ENCODE data around the gene HDAC10. TPM values are rescaled to one million over a fixed set of nuclear protein-coding genes. Genes with fewer than 3 reads are reported as not detected.

The HDAC10 gene
- total and polyA plus RNA-seq, 10 of the 15 experiments (the other 5 are each of a cell fraction or from before 2014, with no cell fraction given): 0.26 to 48.6 (median 5.0) TPM

DNA sequence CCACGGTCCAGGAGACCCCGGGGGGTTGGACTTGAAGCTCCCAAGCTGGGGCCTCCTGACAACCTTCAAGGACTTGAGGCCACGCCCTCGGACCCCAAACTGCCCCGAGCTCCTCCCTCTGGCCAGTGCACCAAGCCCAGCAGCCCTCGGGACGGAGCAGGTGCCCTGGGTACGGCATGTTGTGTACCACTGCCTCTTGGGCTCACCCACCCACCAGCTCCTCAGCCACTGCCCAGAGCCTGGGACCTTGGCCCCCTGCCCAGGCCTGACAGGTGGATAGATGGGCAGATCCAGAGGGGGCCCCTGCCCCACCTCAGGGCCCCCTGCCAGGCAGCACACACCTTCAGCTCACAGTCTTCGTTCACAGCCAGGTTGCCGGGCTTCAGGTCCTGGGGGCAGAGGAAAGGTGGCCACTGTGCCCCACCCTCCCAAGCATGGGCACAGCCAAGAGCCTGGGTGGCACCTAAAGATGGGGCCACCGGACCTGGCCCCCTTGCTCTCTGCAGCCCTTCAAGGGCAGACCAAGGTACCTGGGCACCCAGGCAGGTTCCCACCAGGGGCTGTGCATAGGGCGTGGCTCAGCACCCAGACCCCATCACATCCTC lies 5.3 kb upstream of the HDAC10 start (continued):
- TF ChIP-seq, protein P1, sequence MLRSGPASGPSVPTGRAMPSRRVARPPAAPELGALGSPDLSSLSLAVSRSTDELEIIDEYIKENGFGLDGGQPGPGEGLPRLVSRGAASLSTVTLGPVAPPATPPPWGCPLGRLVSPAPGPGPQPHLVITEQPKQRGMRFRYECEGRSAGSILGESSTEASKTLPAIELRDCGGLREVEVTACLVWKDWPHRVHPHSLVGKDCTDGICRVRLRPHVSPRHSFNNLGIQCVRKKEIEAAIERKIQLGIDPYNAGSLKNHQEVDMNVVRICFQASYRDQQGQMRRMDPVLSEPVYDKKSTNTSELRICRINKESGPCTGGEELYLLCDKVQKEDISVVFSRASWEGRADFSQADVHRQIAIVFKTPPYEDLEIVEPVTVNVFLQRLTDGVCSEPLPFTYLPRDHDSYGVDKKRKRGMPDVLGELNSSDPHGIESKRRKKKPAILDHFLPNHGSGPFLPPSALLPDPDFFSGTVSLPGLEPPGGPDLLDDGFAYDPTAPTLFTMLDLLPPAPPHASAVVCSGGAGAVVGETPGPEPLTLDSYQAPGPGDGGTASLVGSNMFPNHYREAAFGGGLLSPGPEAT (IDR thresholded peaks at IDR 0.05; ENCODE audit: low read depth): no peak

DNA sequence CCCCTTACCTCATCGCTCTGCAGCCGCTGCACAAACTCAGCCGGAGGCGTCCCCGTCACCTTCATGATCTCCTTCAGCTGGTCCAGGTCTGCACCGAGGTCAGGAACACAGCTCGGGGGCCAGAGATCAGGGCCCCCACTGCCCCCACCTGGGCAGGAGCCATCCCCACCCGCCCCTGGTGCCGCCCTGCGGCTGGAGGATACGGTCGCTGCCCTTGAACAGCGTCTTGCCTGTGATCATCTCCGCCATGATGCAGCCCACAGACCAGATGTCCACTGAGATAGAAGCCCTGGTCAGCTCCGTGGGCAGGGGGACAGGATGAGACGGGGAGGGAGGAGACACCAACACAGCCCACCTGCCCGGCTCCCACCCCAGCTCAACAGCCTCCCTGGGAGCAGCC lies 4.5 kb upstream of the HDAC10 start:
- RAD21 ChIA-PET (ENCODE audit: unreplicated experiment): no interaction called here
- Histone ChIP-seq H3K9me3 (replicated peaks; ENCODE audit: control insufficient read depth, insufficient read depth, low read length) (no peaks in the 10 kb centered on the region), H3K4me2 (ENCODE audit: control insufficient read depth, insufficient read depth) (no peak overlapping the region), H3K9ac (ENCODE audit: control insufficient read depth, insufficient read depth, low read length) (no peak overlapping the region), H3K4me1 (ENCODE audit: control insufficient read depth, insufficient read depth, low read length) (0 out of 2 replicates have a peak, but pooled peaks cover 4% of the 10 kb centered on the region), H4K20me1 (ENCODE audit: control insufficient read depth, insufficient read depth) (no peaks in the 10 kb centered on the region), H3K79me2 (ENCODE audit: control insufficient read depth, insufficient read depth, low read length) (peaks cover 5% of the 10 kb centered on the region), H3K36me3 (ENCODE audit: control insufficient read depth in 2 of 2, insufficient read depth in 2 of 2, low read length in 1 of 2) (no peaks in the 10 kb centered on the region; a peak in 1 of 4 replicates), H3K27ac (ENCODE audit: control insufficient read depth, insufficient read depth) (no peak overlapping the region), H2AFZ (ENCODE audit: control insufficient read depth, low read depth, low read length) (no peak overlapping the region), H3K4me3 (no peak overlapping the region), H3K27me3 (replicated peaks in 1 of 2; ENCODE audit: control insufficient read depth in 2 of 2, insufficient read depth in 2 of 2, low read length in 1 of 2) (no peaks in the 10 kb centered on the region)
- FAIRE-seq: no peak
- no TSS peak for BruUV-seq (replicated peaks)
- no peak for ATAC-seq
- WGBS (ENCODE audit: insufficient coverage, insufficient replicate concordance, low lambda C conversion rate, missing lambda C conversion rate): 95% methylated on average over 17 of the region's 17 CpGs
- intact Hi-C loops (cut with micrococcal nuclease; ENCODE audit: unreplicated experiment) (no loop called here), in situ Hi-C loops (cut with MboI) (loop anchor here (10.0 kb wide), 2 partner anchors 239 to 359 kb away; no protein-coding TSS in a partner anchor)
- POLR2A ChIA-PET: no interaction called here
- CTCF ChIA-PET: no interaction called here
- DNase-seq (ENCODE audit: low read depth, low spot score): no peak
- SMC1A ChIA-PET (ENCODE audit: uncharacterized antibody, unreplicated experiment): no interaction called here
- no peak for TF ChIP-seq ZSCAN29 (IDR thresholded peaks at IDR 0.05)
- TF ChIP-seq KAT2A (conservative IDR thresholded peaks at IDR 0.05; ENCODE audit: control insufficient read depth, low read depth, low read length): no peak
- TF ChIP-seq SIN3A (IDR thresholded peaks at IDR 0.05; ENCODE audit: low read depth, low read length): no peak
- TF ChIP-seq JUND (IDR thresholded peaks at IDR 0.05; ENCODE audit: low read depth, low read length): no peak
- TF ChIP-seq ETV6 (conservative IDR thresholded peaks at IDR 0.05 in 1 of 2, IDR thresholded peaks at IDR 0.05 in 1 of 2; ENCODE audit: borderline replicate concordance in 1 of 2, low read depth in 1 of 2): no peak
- TF ChIP-seq RAD51 (IDR thresholded peaks at IDR 0.05): no peak
- no peak for TF ChIP-seq CEBPB (IDR thresholded peaks at IDR 0.05; ENCODE audit: borderline replicate concordance in 1 of 2, low read depth in 2 of 2, low read length in 2 of 2)
- TF ChIP-seq KDM1A (IDR thresholded peaks at IDR 0.05; ENCODE audit: borderline replicate concordance): no peak
- TF ChIP-seq EGR1 (IDR thresholded peaks at IDR 0.05; ENCODE audit: borderline replicate concordance in 1 of 2, low read depth in 2 of 2, low read length in 2 of 2): no peak
- no peak for TF ChIP-seq SREBF2 (IDR thresholded peaks at IDR 0.05; ENCODE audit: low read length)
- TF ChIP-seq EED (IDR thresholded peaks at IDR 0.05; ENCODE audit: low read depth): no peak
- TF ChIP-seq USF1 (IDR thresholded peaks at IDR 0.05; ENCODE audit: borderline replicate concordance, extremely low read length, insufficient read depth, low read depth, low read length): no peak
- TF ChIP-seq, protein P2, sequence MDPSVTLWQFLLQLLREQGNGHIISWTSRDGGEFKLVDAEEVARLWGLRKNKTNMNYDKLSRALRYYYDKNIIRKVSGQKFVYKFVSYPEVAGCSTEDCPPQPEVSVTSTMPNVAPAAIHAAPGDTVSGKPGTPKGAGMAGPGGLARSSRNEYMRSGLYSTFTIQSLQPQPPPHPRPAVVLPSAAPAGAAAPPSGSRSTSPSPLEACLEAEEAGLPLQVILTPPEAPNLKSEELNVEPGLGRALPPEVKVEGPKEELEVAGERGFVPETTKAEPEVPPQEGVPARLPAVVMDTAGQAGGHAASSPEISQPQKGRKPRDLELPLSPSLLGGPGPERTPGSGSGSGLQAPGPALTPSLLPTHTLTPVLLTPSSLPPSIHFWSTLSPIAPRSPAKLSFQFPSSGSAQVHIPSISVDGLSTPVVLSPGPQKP (IDR thresholded peaks at IDR 0.05; ENCODE audit: low read depth, low read length): no peak
- TF ChIP-seq, protein P1 (IDR thresholded peaks at IDR 0.05; ENCODE audit: low read depth): no peak

Data from GM12878 (cell line).